GM12891 (cell line): ENCODE results near the gene NCKAP5L.

ENCODE experiments used
- PAX5 ChIP-seq: IDR thresholded peaks from 2 replicates; pipeline ENCODE4 v1.6.1; 2011; ENCODE audit warnings: low read length, moderate library complexity, mild to moderate bottlenecking; ENCODE audit not compliant: insufficient read depth, severe bottlenecking
- POLR2A ChIP-seq: IDR thresholded peaks from 2 replicates; pipeline ENCODE4 v1.6.1; 2011; ENCODE audit warnings: low read depth, low read length, control low read depth
- POLR2AphosphoS5 ChIP-seq: IDR thresholded peaks from 2 replicates; pipeline ENCODE4 v1.6.1; 2011; ENCODE audit warnings: low read depth, low read length, control low read depth
- POU2F2 ChIP-seq: IDR thresholded peaks from 2 replicates; pipeline ENCODE4 v1.6.1; 2011; ENCODE audit warnings: low read depth, mild to moderate bottlenecking, control low read depth, low read length, moderate library complexity
- SPI1 ChIP-seq: IDR thresholded peaks from 2 replicates; pipeline ENCODE4 v1.6.1; 2011; ENCODE audit warnings: low read depth, low read length, control low read depth
- TAF1 ChIP-seq: IDR thresholded peaks from 2 replicates; pipeline ENCODE4 v1.6.1; 2011; ENCODE audit warnings: low read depth, low read length, control low read depth

DNA sequence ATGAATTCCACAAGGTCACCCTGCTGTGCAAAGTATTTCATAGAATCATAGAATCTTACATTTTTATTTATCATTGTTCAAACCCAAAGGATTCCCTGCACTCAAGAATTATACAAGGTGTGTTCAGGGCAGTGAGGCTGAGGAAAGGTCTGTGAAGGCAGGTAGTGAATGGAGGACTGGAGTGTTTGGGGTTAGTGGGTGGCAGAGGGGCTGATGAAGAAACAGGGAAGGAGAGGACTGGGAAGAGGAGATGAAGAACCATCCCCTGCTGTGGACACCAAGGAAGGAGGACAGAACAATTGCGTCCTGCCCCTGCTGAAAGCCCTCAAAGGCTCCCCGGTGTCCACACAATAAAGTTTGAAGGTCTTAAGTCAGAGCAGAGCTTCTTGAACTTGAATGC is 25.5 kb upstream of the NCKAP5L start:
- TF ChIP-seq TAF1 (no peak), POLR2A (no peak), POLR2AphosphoS5 (no peak), SPI1 (no peak), POU2F2 (no peak), PAX5 (no peak)
